Esophagus (tissue), 2 donors: ENCODE results near the gene STUM. TPM values are rescaled to one million over a fixed set of nuclear protein-coding genes. Genes with fewer than 3 reads are reported as not detected.
"Not testable (repeated sequence)": the region's sequence is repeated elsewhere in the genome, so short reads cannot be mapped to it uniquely, and the experiment has no call there.

Experiments
- H3K27ac ChIP-seq, 2 donors: one replicate each; pipeline ENCODE4 v1.5.1; 2013; ENCODE audit warnings: low read depth in 2 of 2, mild to moderate bottlenecking in 2 of 2, inconsistent platforms in 1 of 2, low read length in 1 of 2, moderate library complexity in 1 of 2
- H3K27me3 ChIP-seq, 2 donors: one replicate each; pipeline ENCODE4 v1.6.1; 2013; ENCODE audit warnings: low read length in 2 of 2, control low read depth in 1 of 2, mild to moderate bottlenecking in 1 of 2; ENCODE audit not compliant: insufficient read depth in 2 of 2, control insufficient read depth in 1 of 2
- H3K36me3 ChIP-seq, 2 donors: one replicate each; pipeline ENCODE4 v1.6.1; 2013; ENCODE audit warnings: low read length in 1 of 2; ENCODE audit not compliant: control insufficient read depth in 2 of 2, insufficient read depth in 2 of 2
- H3K4me1 ChIP-seq, 2 donors: one replicate each; pipeline ENCODE4 v1.6.1; 2013; ENCODE audit warnings: low read length in 1 of 2; ENCODE audit not compliant: control insufficient read depth in 2 of 2, insufficient read depth in 2 of 2
- H3K4me3 ChIP-seq, 2 donors: one replicate each; pipeline ENCODE4 v1.5.1; 2013; ENCODE audit warnings: low read length in 2 of 2, mild to moderate bottlenecking in 2 of 2, low read depth in 1 of 2, moderate library complexity in 1 of 2
- H3K9me3 ChIP-seq, 2 donors: one replicate each; pipeline ENCODE4 v1.6.1; 2013; ENCODE audit warnings: mild to moderate bottlenecking in 2 of 2, low read depth in 1 of 2, low read length in 1 of 2, moderate library complexity in 1 of 2; ENCODE audit not compliant: control insufficient read depth in 2 of 2, insufficient read depth in 1 of 2
- WGBS, 2 donors: extraction: QIAGEN DNeasy Blood & Tissue Kit; methylation state at CpG; one replicate each; pipeline ENCODE4 v1.1.7; 2013; 5-methylcytosine and 5-hydroxymethylcytosine counted together
- polyA plus RNA-seq, 2 donors: library from polyadenylated mRNA; stranded (reverse); fragments of 200-250 nt; gene quantifications; one replicate each; pipeline ENCODE4 v1.2.3, GENCODE V29; 2013
- donor health status: healthy with polysubstance abuse.
- donor health status: Bipolar disorder and iron deficiency.

STUM gene, protein sequence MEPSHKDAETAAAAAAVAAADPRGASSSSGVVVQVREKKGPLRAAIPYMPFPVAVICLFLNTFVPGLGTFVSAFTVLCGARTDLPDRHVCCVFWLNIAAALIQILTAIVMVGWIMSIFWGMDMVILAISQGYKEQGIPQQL
- polyA plus RNA-seq, result 1 to 10 TPM in 1 of 2 donors, under 1 TPM in 1; 0.61 to 2.1 TPM

DNA sequence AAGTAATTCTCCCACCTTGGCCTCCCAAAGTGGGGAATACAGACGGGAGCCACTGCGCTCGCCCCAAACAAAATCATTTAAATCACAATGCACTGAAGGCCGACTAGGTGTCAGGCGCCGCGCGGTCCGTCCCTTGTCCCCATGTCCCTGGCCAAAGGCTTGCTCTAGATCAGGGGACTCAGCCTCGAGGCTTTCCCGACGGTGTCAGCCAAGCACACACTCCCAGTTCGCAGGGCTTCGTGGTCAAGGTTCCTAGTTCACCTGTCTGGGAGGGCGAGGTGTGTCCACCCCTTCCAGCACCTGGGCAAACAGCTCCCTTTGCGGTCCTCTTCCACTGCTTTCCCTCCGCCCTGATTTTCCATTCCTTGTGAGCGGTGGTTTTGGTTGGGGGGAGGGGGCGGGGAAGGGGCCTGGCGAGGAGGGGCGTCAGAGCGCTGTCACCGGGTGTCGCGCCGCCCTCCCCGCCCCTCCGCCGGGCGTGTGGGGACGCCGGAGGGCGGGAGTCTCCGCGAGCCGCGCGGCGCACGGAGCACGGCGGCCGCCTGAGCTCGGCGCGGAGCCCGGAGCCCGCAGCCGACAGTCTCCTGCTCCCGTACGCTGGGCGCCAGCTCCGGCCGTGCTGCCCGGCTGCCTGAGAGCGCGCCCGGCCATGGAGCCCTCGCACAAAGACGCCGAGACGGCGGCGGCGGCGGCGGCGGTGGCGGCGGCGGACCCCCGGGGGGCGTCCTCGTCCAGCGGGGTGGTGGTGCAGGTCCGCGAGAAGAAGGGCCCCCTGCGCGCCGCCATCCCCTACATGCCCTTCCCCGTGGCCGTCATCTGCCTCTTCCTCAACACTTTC is at the start of gene STUM:
TSS of gene STUM (plus strand) at position 509 of the 838 bp plus-strand sequence. CDS start at position 650, 141 bp downstream.
- WGBS, 2 donors, result 1% methylated on average over 42 to 82 of the region's 82 CpGs
- H3K27ac ChIP-seq, result peak within 1 kb of the TSS; percentile 40 to 59
- H3K4me1 ChIP-seq, result peaks cover 0 to 16% of the 10 kb centered on the region in 2 donors
- no peaks in the 10 kb centered on the region for H3K27me3 ChIP-seq
- H3K4me3 ChIP-seq, result peak within 1 kb of the TSS; percentile 49 to 52
- no peaks in the 10 kb centered on the region for H3K9me3 ChIP-seq
- no peaks in the 10 kb centered on the region for H3K36me3 ChIP-seq

GRCh38 chr1:226499699-226500098 is 48.9 kb upstream of the STUM start:
- H3K27ac ChIP-seq, H3K4me3 ChIP-seq, H3K36me3 ChIP-seq, H3K27me3 ChIP-seq, H3K9me3 ChIP-seq, H3K4me1 ChIP-seq: not testable (repeated sequence)
- 92 to 93% methylated on average over 3 of the region's 3 CpGs for WGBS, 2 donors

DNA sequence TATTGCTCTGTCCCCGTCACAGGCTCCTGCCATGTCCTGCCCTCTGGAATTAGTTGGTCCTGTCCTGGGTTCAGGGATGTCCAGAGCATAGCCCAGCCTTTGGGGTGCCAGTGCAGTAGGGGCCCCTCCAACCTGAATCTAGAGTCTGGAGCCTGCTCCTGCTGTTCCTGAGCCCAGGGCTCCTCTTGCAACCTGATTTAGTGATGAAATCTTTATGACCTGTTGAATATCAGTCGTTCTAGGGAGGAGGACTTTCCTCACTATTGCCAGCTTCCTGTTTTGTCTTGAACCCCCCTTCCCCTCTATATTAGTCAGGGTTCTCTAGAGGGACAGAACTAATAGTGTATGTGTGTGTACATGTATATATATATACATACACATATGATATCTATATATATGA is 42.5 kb upstream of the STUM start:
- Histone ChIP-seq H3K4me3 (no peak overlapping the region), H3K27ac (no peak overlapping the region), H3K36me3 (no peaks in the 10 kb centered on the region), H3K27me3 (no peaks in the 10 kb centered on the region), H3K4me1 (no peaks in the 10 kb centered on the region), H3K9me3 (no peaks in the 10 kb centered on the region)
- 66 to 69% methylated on average over 2 of the region's 2 CpGs for WGBS, 2 donors

- 95 to 99% methylated on average over 5 of the region's 5 CpGs for WGBS, 2 donors
- H3K27me3 ChIP-seq, result no peaks in the 10 kb centered on the region
- no peaks in the 10 kb centered on the region for H3K9me3 ChIP-seq
- no peaks in the 10 kb centered on the region for H3K4me1 ChIP-seq
- no peak overlapping the region for H3K4me3 ChIP-seq
- H3K27ac ChIP-seq, result no peak overlapping the region
- H3K36me3 ChIP-seq, result no peaks in the 10 kb centered on the region
These were observed 41.6 kb upstream of the STUM start for GRCh38 chr1:226506921-226507320.

- no peaks in the 10 kb centered on the region for H3K36me3 ChIP-seq
- H3K27me3 ChIP-seq, result no peaks in the 10 kb centered on the region
- H3K4me1 ChIP-seq, result no peaks in the 10 kb centered on the region
- no peak overlapping the region for H3K4me3 ChIP-seq
- WGBS, 2 donors, result 45 to 62% methylated on average over 1 of the region's 1 CpG
- H3K9me3 ChIP-seq, result no peaks in the 10 kb centered on the region
- no peak overlapping the region for H3K27ac ChIP-seq
These were observed 38.1 kb upstream of the STUM start for GRCh38 chr1:226510453-226510852.

DNA sequence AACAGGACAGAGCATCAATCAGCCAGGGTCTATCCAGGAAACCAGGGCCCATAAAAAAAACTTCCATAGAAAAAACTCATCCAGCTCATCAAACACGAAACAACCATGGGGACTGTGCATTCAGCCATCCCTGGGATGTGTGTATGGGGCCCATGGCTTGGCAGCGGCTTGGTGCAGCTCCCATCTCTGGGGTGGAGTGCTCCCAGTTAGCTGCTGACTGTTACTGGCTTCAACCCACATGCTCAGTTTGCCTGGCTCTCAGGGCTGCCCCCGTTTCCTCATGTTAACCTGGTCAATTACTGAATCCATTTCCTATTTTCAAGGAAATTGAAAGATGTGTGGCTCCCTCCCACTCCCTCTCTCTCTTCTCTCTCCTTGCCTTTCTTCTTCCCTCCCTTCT is 37.3 kb upstream of the STUM start:
- Histone ChIP-seq H3K4me3 (no peak overlapping the region), H3K36me3 (no peaks in the 10 kb centered on the region), H3K27ac (no peak overlapping the region), H3K4me1 (no peaks in the 10 kb centered on the region), H3K9me3 (no peaks in the 10 kb centered on the region), H3K27me3 (no peaks in the 10 kb centered on the region)
- WGBS, 2 donors, result 83 to 85% methylated on average over 3 of the region's 3 CpGs

DNA sequence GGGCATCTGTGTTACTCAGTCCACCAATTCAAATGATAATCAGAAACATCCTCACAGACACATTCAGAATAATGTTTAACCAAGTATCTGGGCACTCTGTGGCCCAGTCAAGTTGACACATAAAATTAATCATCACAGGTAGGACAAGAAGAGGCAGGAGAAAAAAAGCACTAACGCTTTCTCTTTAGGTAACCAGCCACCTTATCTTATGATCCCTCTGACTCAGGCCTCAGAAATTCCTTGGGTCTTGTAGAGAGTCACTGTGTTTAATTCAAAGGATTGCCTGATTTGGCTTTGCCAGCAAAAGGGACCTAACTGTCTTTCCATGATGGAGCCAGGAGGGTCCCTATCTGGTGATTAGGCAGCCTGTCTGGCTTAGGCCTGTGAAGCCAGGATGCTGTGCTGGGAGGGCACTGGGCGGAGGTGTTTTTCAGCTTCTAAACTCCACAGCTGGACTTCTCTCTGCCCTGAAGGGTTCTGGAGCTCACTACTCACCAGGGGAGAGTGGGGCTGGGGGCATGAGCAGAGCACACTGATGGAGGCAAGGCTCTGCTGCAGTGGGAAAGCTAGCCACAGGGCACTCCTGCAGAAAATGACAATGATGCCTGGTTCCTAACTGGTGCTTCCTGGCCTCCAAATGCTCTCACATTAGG is 36.4 kb upstream of the STUM start:
- Histone ChIP-seq H3K27ac (no peak overlapping the region), H3K9me3 (no peaks in the 10 kb centered on the region), H3K27me3 (no peaks in the 10 kb centered on the region), H3K4me1 (no peaks in the 10 kb centered on the region), H3K4me3 (no peak overlapping the region), H3K36me3 (no peaks in the 10 kb centered on the region)
- WGBS, 2 donors, result 75 to 84% methylated on average over 2 of the region's 2 CpGs

DNA sequence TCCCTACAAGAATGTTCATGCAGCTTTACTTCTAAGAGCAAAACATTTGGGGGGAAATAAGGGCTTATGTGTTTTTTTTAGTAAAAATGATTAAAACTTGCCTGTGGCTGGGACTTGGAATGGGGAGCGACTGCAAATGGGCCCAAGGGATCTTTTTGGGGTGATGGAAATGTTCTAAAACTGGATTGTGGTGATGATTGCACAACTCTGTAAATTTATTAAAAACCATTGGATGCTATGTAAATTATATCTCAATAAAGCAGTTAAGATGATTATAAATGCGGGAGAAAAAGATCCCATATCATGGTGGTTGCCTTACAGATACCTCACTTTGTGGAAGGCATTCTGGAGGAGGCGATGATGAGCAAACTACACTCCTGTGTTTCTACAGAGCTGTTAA is 30.2 kb upstream of the STUM start:
- WGBS, 2 donors, result 92 to 96% methylated on average over 3 of the region's 3 CpGs

DNA sequence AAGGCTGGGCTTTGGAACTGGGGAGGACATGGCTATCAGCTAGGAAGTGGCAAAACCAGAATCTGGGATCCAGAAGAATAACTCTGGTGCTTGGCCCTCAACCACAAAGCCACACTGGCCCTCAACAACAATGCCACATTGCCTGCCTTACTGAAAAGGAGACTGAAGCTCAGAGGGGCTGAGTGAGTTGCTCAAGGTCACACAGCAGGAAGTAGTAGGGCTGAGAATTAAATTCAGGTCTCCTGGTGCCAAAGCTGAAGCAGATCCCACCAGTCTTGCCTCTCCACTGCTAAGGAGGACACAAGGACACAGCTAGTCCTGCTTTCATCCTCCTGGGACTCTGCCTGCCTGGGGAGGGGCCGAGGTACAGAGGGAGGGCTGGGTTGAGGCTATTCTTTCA is 29.4 kb upstream of the STUM start:
- H3K27me3 ChIP-seq, result peaks cover 0 to 4% of the 10 kb centered on the region in 2 donors
- no peaks in the 10 kb centered on the region for H3K36me3 ChIP-seq
- H3K4me1 ChIP-seq, result no peaks in the 10 kb centered on the region
- H3K9me3 ChIP-seq, result peaks cover 0 to 3% of the 10 kb centered on the region in 2 donors
- WGBS, 2 donors, result 73 to 83% methylated on average over 1 of the region's 1 CpG
- no peak overlapping the region for H3K27ac ChIP-seq
- no peak overlapping the region for H3K4me3 ChIP-seq

More for the DNA sequence above, 30.2 kb upstream of the STUM start:
- Histone ChIP-seq H3K4me3 (no peak overlapping the region), H3K27ac (no peak overlapping the region), H3K27me3 (peaks cover 0 to 4% of the 10 kb centered on the region in 2 donors), H3K9me3 (peaks cover 0 to 3% of the 10 kb centered on the region in 2 donors), H3K4me1 (no peaks in the 10 kb centered on the region), H3K36me3 (no peaks in the 10 kb centered on the region)
